Gastrocnemius medialis (tissue), 4 donors: ENCODE results near the gene SVOPL.

Experiments used
- CTCF ChIP-seq, 5 experiments: fragments of 450-650 bp in 3 of 5; fragments of 200-600 bp in 2 of 5; sonication (generic) in 2 of 5; IDR thresholded peaks in 4 of 5; conservative IDR thresholded peaks in 1 of 5; 1 replicate in 4 of 5; 2 replicates in 1 of 5; pipeline ENCODE4 v1.5.1; 2016 to 2019; ENCODE audit warnings: antibody characterized with exemption in 5 of 5, mild to moderate bottlenecking in 3 of 5, moderate library complexity in 3 of 5
- POLR2A ChIP-seq, 2 donors: fragments of 450-650 bp; IDR thresholded peaks; one replicate each; pipeline ENCODE4 v1.6.1; 2017; ENCODE audit warnings: antibody characterized with exemption in 2 of 2, mild to moderate bottlenecking in 2 of 2, moderate library complexity in 2 of 2

GRCh38 chr7:138584283-138584682 is 116.9 kb downstream of the SVOPL start:
- TF ChIP-seq CTCF (IDR thresholded peaks at IDR 0.05 in 4 of 5, conservative IDR thresholded peaks at IDR 0.05 in 1 of 5) = no peak
- no peak for TF ChIP-seq POLR2A (IDR thresholded peaks at IDR 0.05)
